Stromal cell of bone marrow (primary cell): ENCODE data around the gene CABP7.

Source experiments
- DNase-seq: peaks from one replicate; pipeline ENCODE4 v3.0.0-alpha.2; 2012; ENCODE audit warnings: low read depth

The CABP7 gene

DNA sequence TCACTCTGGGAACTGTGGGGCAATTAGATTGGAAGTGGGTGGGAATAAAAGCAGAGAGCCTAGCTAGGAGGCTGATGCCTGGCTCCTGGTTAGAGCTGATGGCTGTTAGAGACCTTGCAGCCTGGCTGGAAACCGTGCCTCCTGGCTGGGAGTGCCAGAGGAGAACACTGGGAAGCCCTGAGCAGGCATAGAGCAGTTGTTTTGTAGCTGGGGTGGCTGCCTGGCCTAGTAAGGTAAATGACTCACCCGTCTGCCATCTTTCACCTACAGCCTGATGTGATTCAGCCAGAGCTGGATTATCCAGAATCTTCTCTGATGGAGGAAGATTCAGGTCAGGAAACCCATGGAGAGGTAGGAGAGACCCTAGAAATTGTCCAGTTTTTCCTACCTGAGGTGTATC lies 53.4 kb downstream of the CABP7 start:
- no peak for DNase-seq

GRCh38 chr22:29780220-29780619 lies 60.4 kb downstream of the CABP7 start:
- DNase-seq = no peak

DNA sequence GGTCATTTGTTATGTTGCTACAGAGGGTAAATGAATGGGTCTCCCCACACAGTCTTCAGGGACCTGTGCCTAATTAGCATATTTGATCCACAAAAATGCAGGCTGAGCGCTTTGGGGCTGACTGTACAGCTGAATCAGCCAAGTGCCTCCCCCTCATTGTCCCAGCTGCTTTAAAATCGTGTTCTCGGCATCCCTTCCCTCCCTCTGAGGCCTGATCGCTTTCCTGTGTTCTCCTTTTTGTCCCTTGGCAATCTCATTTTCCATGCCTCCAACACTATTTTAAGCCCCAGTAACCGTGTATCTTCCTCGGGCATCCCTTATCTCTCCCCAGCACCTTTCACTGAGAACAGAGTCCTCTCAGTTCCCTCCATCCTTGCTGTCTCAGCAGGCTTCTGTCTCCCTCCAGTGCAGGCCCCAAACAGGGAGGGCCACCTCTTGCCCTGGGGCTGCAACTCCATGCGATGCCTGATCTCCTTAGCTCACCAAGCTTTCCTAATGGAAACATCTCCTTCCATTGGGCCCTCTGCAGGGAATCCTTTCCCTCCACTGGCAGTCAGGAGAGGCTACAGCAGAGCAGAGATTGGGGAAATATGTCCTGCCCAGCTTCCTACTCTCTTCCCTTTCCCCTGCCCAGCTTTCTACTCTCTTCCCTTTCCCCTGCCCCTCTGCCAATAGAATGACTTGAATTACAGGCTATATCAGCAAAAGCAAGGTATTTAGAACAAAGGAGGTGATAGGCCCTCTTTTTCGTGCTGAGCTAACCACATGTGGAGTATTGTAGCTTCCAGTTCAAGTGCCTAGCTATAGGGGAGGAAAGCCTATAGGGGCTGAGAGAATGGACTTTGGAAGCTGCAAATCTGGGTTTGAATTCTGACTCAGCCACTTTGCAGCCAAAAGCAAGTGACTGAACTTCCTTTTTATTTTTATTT lies 61.2 kb downstream of the CABP7 start:
- DNase-seq = peak; percentile 76
